SK-N-SH (cell line): Measurements from ENCODE around the gene CBR4. TPM values are rescaled to one million over a fixed set of nuclear protein-coding genes. Genes with fewer than 3 reads are reported as not detected.
A peak's percentile ranks its signal among the peaks of the same experiment; 100 is the strongest.
"Not testable (repeated sequence)": the region's sequence is repeated elsewhere in the genome, so short reads cannot be mapped to it uniquely, and the experiment has no call there.

Experiments used
- CTCF ChIA-PET: fragments of 300-600, 350-600 bp; formaldehyde crosslinking; extraction: SDS; loops from one replicate; lab custom pipeline; 2021; lab: Yijun Ruan, JAX
- POLR2A ChIA-PET: fragments of 350-600 bp; sonication (Branson Sonifier 250); formaldehyde crosslinking; extraction: SDS; loops from one replicate; lab custom pipeline; 2020; ENCODE audit warnings: antibody characterized with exemption, inconsistent platforms; lab: Yijun Ruan, JAX
- DNase-seq: peaks from one replicate; pipeline ENCODE4 v3.0.0; 2012
- H2AFZ ChIP-seq: fragments of 200-600 bp; sonication (generic); 2 replicates; pipeline ENCODE4 v1.8.1; 2016; ENCODE audit warnings: antibody characterized with exemption, mild to moderate bottlenecking, low read depth
- H3F3A ChIP-seq: fragments of 200-600 bp; sonication (generic); replicated peaks from 2 replicates; pipeline ENCODE3; 2016; ENCODE audit warnings: antibody characterized with exemption, mild to moderate bottlenecking; ENCODE audit not compliant: insufficient read depth
- H3K27ac ChIP-seq, 2 experiments: fragments of 200-500 bp in 1 of 2; fragments of 200-600 bp in 1 of 2; sonication (Bioruptor generic) in 1 of 2; sonication (generic), shearing (Covaris generic) in 1 of 2; 2 replicates each; pipeline versions ENCODE4 v1.5.1 to v1.6.1; 2014 to 2016; ENCODE audit warnings: low read depth in 2 of 2, inconsistent platforms in 1 of 2, low read length in 1 of 2, mild to moderate bottlenecking in 1 of 2, mixed read lengths in 1 of 2
- H3K27me3 ChIP-seq: fragments of 200-600 bp; sonication (generic), shearing (Covaris generic); 2 replicates; pipeline ENCODE4 v1.6.1; 2016; ENCODE audit warnings: mixed run types; ENCODE audit not compliant: insufficient read depth
- H3K36me3 ChIP-seq, 2 experiments: fragments of 200-500 bp in 1 of 2; fragments of 200-600 bp in 1 of 2; sonication (Bioruptor generic) in 1 of 2; sonication (generic) in 1 of 2; replicated peaks in 1 of 2; 2 replicates each; pipeline versions ENCODE3 to v1.5.1; 2014 to 2016; ENCODE audit warnings: low read length in 1 of 2, mild to moderate bottlenecking in 1 of 2; ENCODE audit not compliant: insufficient read depth in 2 of 2, control insufficient read depth in 1 of 2
- H3K4me1 ChIP-seq, 2 experiments: fragments of 200-500 bp in 1 of 2; fragments of 200-600 bp in 1 of 2; sonication (Bioruptor generic) in 1 of 2; sonication (generic), shearing (Covaris generic) in 1 of 2; 2 replicates each; pipeline versions ENCODE4 v1.5.1 to v1.6.1; 2014 to 2016; ENCODE audit warnings: low read depth in 1 of 2, low read length in 1 of 2, mixed run types in 1 of 2; ENCODE audit not compliant: insufficient read depth in 2 of 2, control insufficient read depth in 1 of 2
- H3K4me2 ChIP-seq: fragments of 200-600 bp; sonication (generic), shearing (Covaris generic); 2 replicates; pipeline ENCODE4 v1.6.1; 2017; ENCODE audit warnings: mixed run types
- H3K4me3 ChIP-seq, 2 experiments: fragments of 200-500 bp in 1 of 2; fragments of 200-600 bp in 1 of 2; sonication (Bioruptor generic) in 1 of 2; sonication (generic), shearing (Covaris generic) in 1 of 2; 2 replicates each; pipeline versions ENCODE4 v1.5.1 to v1.8.1; 2014 to 2016; ENCODE audit warnings: low read depth in 2 of 2, inconsistent platforms in 1 of 2, low read length in 1 of 2, mild to moderate bottlenecking in 1 of 2, mixed read lengths in 1 of 2, moderate library complexity in 1 of 2
- H3K79me2 ChIP-seq: fragments of 200-600 bp; sonication (generic); 2 replicates; pipeline ENCODE4 v1.8.1; 2017; ENCODE audit warnings: mild to moderate bottlenecking; ENCODE audit not compliant: insufficient read depth
- H3K9ac ChIP-seq: fragments of 200-600 bp; sonication (generic); 2 replicates; pipeline ENCODE4 v1.6.1; 2017; ENCODE audit warnings: mixed run types
- H3K9me2 ChIP-seq: fragments of 200-600 bp; sonication (generic); 2 replicates; pipeline ENCODE4 v1.6.1; 2017; ENCODE audit warnings: mixed run types
- H3K9me3 ChIP-seq: fragments of 200-600 bp; sonication (generic); 2 replicates; pipeline ENCODE4 v1.6.1; 2017; ENCODE audit warnings: mixed run types, mild to moderate bottlenecking, moderate library complexity
- H4K20me1 ChIP-seq: fragments of 200-600 bp; sonication (generic); 2 replicates; pipeline ENCODE4 v1.6.1; 2017; ENCODE audit warnings: mild to moderate bottlenecking, mixed run types; ENCODE audit not compliant: insufficient read depth
- EP300 ChIP-seq, 2 experiments: IDR thresholded peaks; 2 replicates each; pipeline versions ENCODE4 v1.4.0 to v1.6.1; 2012; ENCODE audit warnings: borderline replicate concordance in 1 of 2, low read depth in 1 of 2, low read length in 1 of 2
- GATA2 ChIP-seq: sonication (generic); formaldehyde crosslinking; IDR thresholded peaks from 2 replicates; pipeline ENCODE4 v1.5.0; 2020; ENCODE audit warnings: mild to moderate bottlenecking, missing genetic modification reagents
- NRF1 ChIP-seq: IDR thresholded peaks from 2 replicates; pipeline ENCODE4 v1.6.1; 2012; ENCODE audit warnings: low read depth, mild to moderate bottlenecking, low read length
- RCOR1 ChIP-seq: fragments of 150-350 bp; IDR thresholded peaks from 2 replicates; pipeline ENCODE4 v1.6.1; 2017; ENCODE audit warnings: antibody characterized with exemption, low read length
- RXRA ChIP-seq: IDR thresholded peaks from 2 replicates; pipeline ENCODE4 v1.4.0; 2012; ENCODE audit warnings: low read depth, mild to moderate bottlenecking, borderline replicate concordance
- TCF12 ChIP-seq: IDR thresholded peaks from 2 replicates; pipeline ENCODE4 v1.4.0; 2012
- WGBS: methylation state at CpG from one replicate; pipeline ENCODE4 v1.1.6; 2017; ENCODE audit warnings: low lambda C conversion rate; 5-methylcytosine and 5-hydroxymethylcytosine counted together
- polyA plus RNA-seq, 3 experiments: library from polyadenylated mRNA; depleted of rRNA; stranded (reverse); fragments of >200 nt; gene quantifications; 2 replicates each; pipeline ENCODE4 v1.2.3, GENCODE V29; 2012
- TF ChIP-seq, protein P1 (sequence below): IDR thresholded peaks from 2 replicates; pipeline ENCODE4 v1.4.0; 2012; ENCODE audit warnings: low read depth

The CBR4 gene
- polyA plus RNA-seq, 1 of the 3 experiments (the other 2 are of a cell fraction) = 2.8 TPM

DNA sequence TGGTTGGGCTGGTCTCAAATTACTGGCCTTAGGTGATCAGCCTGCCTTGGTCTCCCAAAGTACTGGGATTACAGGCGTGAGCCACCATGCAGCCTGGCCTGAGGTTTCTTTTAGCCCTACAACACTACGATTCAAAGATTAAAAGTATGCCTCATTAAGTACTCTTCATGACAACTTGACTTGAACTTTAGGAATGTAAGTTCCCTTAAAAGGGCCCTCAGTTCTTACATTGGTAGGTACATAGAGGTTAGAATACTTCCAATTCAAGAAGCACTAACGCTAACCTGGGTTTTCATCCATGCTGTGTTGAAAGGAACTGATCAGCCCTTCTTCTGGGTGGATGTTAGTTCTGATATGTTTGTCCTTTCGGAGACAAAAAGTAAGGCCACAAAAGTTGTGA, 15.1 kb downstream of the CBR4 start:
- H3K27ac ChIP-seq = 0 out of 4 replicates have a peak overlapping the region, but pooled peaks of 1 of the 2 experiments have one; percentile 1
- WGBS = 97% methylated on average over 4 of the region's 4 CpGs
- H3K9me3 ChIP-seq = no peaks in the 10 kb centered on the region
- peaks cover 23% of the 10 kb centered on the region for H3F3A ChIP-seq
- no peak overlapping the region for H3K4me2 ChIP-seq
- CTCF ChIA-PET = interaction anchor here (1.3 kb wide), 1 partner anchor 11 kb away, joined by 3 read pairs; no protein-coding TSS in a partner anchor
- H2AFZ ChIP-seq = no peak overlapping the region
- H3K27me3 ChIP-seq = no peaks in the 10 kb centered on the region
- H4K20me1 ChIP-seq = no peaks in the 10 kb centered on the region
- H3K4me3 ChIP-seq = no peak overlapping the region
- DNase-seq = no peak
- peaks cover 6 to 7% of the 10 kb centered on the region in 2 experiments; a peak in 3 of 4 replicates for H3K4me1 ChIP-seq
- TF ChIP-seq NRF1 (no peak), EP300 (IDR thresholded peaks at IDR 0.05; ENCODE audit: borderline replicate concordance in 1 of 2, low read depth in 1 of 2, low read length in 1 of 2) (no peak)
- TF ChIP-seq, all 33 proteins: peak for 0
- H3K9ac ChIP-seq = no peak overlapping the region
- H3K79me2 ChIP-seq = 0 out of 2 replicates have a peak, but pooled peaks cover 12% of the 10 kb centered on the region
- POLR2A ChIA-PET = no interaction called here
- peaks cover 49 to 58% of the 10 kb centered on the region in 2 experiments for H3K36me3 ChIP-seq
- no peaks in the 10 kb centered on the region for H3K9me2 ChIP-seq

- POLR2A ChIA-PET = interaction anchor here (0.6 kb wide), 1 partner anchor 16 kb away, joined by 3 read pairs; the partner anchor contains the start of gene CBR4
- DNase-seq = no peak
- CTCF ChIA-PET = interaction anchor here (1.2 to 1.3 kb wide), 2 partner anchors 12 to 70 kb away, joined by 3 to 5 read pairs; no protein-coding TSS in a partner anchor
- H3K9me3 ChIP-seq = no peaks in the 10 kb centered on the region
- H3K27ac ChIP-seq = peak overlapping the region in 1 of 2 experiments; percentile 73; a peak in 2 of 4 replicates
- 0 out of 2 replicates have a peak, but pooled peaks cover 12% of the 10 kb centered on the region for H3K79me2 ChIP-seq
- 0 out of 2 replicates have a peak overlapping the region, but pooled peaks have one; percentile 1 for H3K4me2 ChIP-seq
- H3K27me3 ChIP-seq = no peaks in the 10 kb centered on the region
- H4K20me1 ChIP-seq = no peaks in the 10 kb centered on the region
- H3K36me3 ChIP-seq = peaks cover 46 to 59% of the 10 kb centered on the region in 2 experiments
- peaks cover 23% of the 10 kb centered on the region for H3F3A ChIP-seq
- WGBS = 68% methylated on average over 10 of the region's 13 CpGs
- no peak overlapping the region for H2AFZ ChIP-seq
- H3K4me1 ChIP-seq = peaks cover 6 to 7% of the 10 kb centered on the region in 2 experiments; a peak in 2 of 4 replicates
- TF ChIP-seq RCOR1 = no peak
- TF ChIP-seq RXRA = no peak
- TF ChIP-seq TCF12 = no peak
- peak; percentile 26; the same call in 1 of the 2 replicates for TF ChIP-seq GATA2 (CRISPR knock-in tag)
- TF ChIP-seq, protein P1, sequence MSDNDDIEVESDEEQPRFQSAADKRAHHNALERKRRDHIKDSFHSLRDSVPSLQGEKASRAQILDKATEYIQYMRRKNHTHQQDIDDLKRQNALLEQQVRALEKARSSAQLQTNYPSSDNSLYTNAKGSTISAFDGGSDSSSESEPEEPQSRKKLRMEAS = no peak
- H3K4me3 ChIP-seq = no peak overlapping the region
- H3K9me2 ChIP-seq = no peaks in the 10 kb centered on the region
- H3K9ac ChIP-seq = no peak overlapping the region
Measured at GRCh38 chr4:168993714-168994510, 16.1 kb downstream of the CBR4 start.

DNA sequence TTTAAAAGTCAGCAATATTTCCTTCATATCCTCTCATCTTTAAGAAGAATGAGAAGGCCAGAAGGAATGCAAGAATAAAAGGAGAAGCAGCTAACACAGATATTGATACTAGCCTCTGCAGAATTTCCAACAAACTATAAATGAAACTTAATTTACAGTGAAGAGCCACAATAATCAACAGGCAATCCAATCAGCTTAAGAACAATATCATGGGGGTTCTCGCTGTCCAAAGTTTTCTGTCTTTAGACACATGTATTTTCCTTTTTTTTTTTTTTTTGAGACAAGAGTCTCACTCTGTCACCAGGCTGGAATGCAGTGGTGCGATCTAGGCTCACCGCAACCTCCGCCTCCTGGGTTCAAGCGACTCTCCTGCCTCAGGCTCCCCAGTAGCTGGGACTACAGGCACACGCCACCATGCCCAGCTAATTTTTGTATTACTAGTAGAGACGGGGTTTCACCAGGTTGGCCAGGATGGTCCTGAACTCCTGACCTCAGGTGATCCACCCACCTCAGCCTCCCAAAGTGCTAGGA, 17.0 kb downstream of the CBR4 start:
- H3K4me1 ChIP-seq, H3K9ac ChIP-seq, H3K79me2 ChIP-seq, H2AFZ ChIP-seq, POLR2A ChIA-PET, H3K9me3 ChIP-seq, DNase-seq, H4K20me1 ChIP-seq, H3K27ac ChIP-seq, H3K27me3 ChIP-seq, H3K4me3 ChIP-seq, H3K9me2 ChIP-seq: not testable (repeated sequence)
- H3K36me3 ChIP-seq = peaks cover 40 to 54% of the 10 kb centered on the region in 2 experiments
- 0 out of 2 replicates have a peak overlapping the region, but pooled peaks have one; percentile 1 for H3K4me2 ChIP-seq
- peaks cover 19% of the 10 kb centered on the region for H3F3A ChIP-seq
- CTCF ChIA-PET = interaction anchor here (1.2 kb wide), 1 partner anchor 69 kb away, joined by 5 read pairs; no protein-coding TSS in a partner anchor
- 99% methylated on average over 7 of the region's 7 CpGs for WGBS
